B cell (primary cell): ENCODE results near the gene RNF146. TPM values are rescaled to one million over a fixed set of nuclear protein-coding genes. Genes with fewer than 3 reads are reported as not detected.

Source experiments
- ATAC-seq: fragments of 200-7000 bp; cut with Tn5 transposase; one replicate; pipeline ENCODE4 v1.10.0; 2021; ENCODE audit warnings: low read depth, mild to moderate bottlenecking, moderate number of reproducible peaks, moderate library complexity
- CTCF ChIA-PET: fragments of 350-600 bp; sonication (Branson Sonifier 250); formaldehyde crosslinking; loops from one replicate; lab custom pipeline; 2021; ENCODE audit warnings: antibody characterized with exemption, inconsistent platforms; lab: Charles Lee
- POLR2A ChIA-PET: fragments of 350-600 bp; sonication (Branson Sonifier 250); formaldehyde crosslinking; loops from one replicate; lab custom pipeline; 2021; ENCODE audit warnings: antibody characterized with exemption; lab: Charles Lee
- DNase-seq: peaks from one replicate; pipeline ENCODE4 v3.0.0; 2013
- H2AFZ ChIP-seq: 2 replicates; pipeline ENCODE4 v1.6.1; 2012; ENCODE audit warnings: mild to moderate bottlenecking, low read depth, low read length; ENCODE audit not compliant: insufficient read depth, poor library complexity, severe bottlenecking
- H3K27ac ChIP-seq, 2 donors: 1 replicate in 1 of 2; 2 replicates in 1 of 2; pipeline ENCODE4 v1.5.1; 2012 to 2013; ENCODE audit warnings: low read length in 2 of 2, mild to moderate bottlenecking in 2 of 2, moderate library complexity in 1 of 2
- H3K27me3 ChIP-seq, 4 experiments: fragments of 200-600 bp in 1 of 4; sonication (generic) in 1 of 4; replicated peaks in 1 of 4; 1 replicate in 2 of 4; 2 replicates in 2 of 4; pipeline versions ENCODE4 v1.6.1 to v1.7.0; 2013 to 2016; ENCODE audit warnings: low read length in 3 of 4, mild to moderate bottlenecking in 2 of 4, mixed read lengths in 1 of 4, moderate library complexity in 1 of 4; ENCODE audit not compliant: insufficient read depth in 4 of 4, control insufficient read depth in 3 of 4; ENCODE audit errors: control extremely low read depth in 1 of 4
- H3K36me3 ChIP-seq, 2 experiments: replicated peaks in 1 of 2; 1 replicate in 1 of 2; 2 replicates in 1 of 2; pipeline versions ENCODE4 v1.6.1 to v1.7.1; 2013; ENCODE audit warnings: low read length in 1 of 2; ENCODE audit not compliant: insufficient read depth in 2 of 2, control insufficient read depth in 1 of 2; ENCODE audit errors: control extremely low read depth in 1 of 2, extremely low read depth in 1 of 2
- H3K4me1 ChIP-seq, 2 donors: fragments of 200-600 bp in 1 of 2; sonication (generic) in 1 of 2; 1 replicate in 1 of 2; 2 replicates in 1 of 2; pipeline versions ENCODE4 v1.5.1 to v1.6.1; 2013 to 2017; ENCODE audit warnings: low read length in 2 of 2; ENCODE audit not compliant: control insufficient read depth in 2 of 2, insufficient read depth in 2 of 2
- H3K4me2 ChIP-seq: replicated peaks from 2 replicates; pipeline ENCODE3; 2012; ENCODE audit warnings: mild to moderate bottlenecking, low read depth, low read length; ENCODE audit not compliant: poor library complexity, severe bottlenecking
- H3K4me3 ChIP-seq, 5 experiments: fragments of 200-600 bp in 1 of 5; sonication (generic) in 1 of 5; 1 replicate in 3 of 5; 2 replicates in 2 of 5; pipeline versions ENCODE4 v1.5.1 to v1.7.0; 2011 to 2016; ENCODE audit warnings: low read length in 4 of 5, mild to moderate bottlenecking in 4 of 5, low read depth in 2 of 5, control low read depth in 1 of 5, moderate library complexity in 1 of 5; ENCODE audit not compliant: insufficient read depth in 1 of 5; ENCODE audit errors: control extremely low read depth in 1 of 5, extremely low read depth in 1 of 5
- H3K79me2 ChIP-seq: fragments of 200-600 bp; sonication (generic); one replicate; pipeline ENCODE4 v1.6.0; 2016; ENCODE audit warnings: low read length; ENCODE audit not compliant: control insufficient read depth, insufficient read depth
- H3K9ac ChIP-seq: fragments of 200-600 bp; sonication (generic); 2 replicates; pipeline ENCODE4 v1.6.1; 2017; ENCODE audit warnings: mild to moderate bottlenecking, low read length, moderate library complexity
- H3K9me3 ChIP-seq, 3 donors: one replicate each; pipeline versions ENCODE4 v1.6.1 to v1.7.1; 2013; ENCODE audit warnings: low read length in 2 of 3; ENCODE audit not compliant: control insufficient read depth in 2 of 3, insufficient read depth in 1 of 3; ENCODE audit errors: control extremely low read depth in 1 of 3
- H4K20me1 ChIP-seq: 2 replicates; pipeline ENCODE4 v1.6.0; 2012; ENCODE audit warnings: mild to moderate bottlenecking, low read length; ENCODE audit not compliant: insufficient read depth, control insufficient read depth, poor library complexity, severe bottlenecking
- H3K27ac Mint-ChIP-seq: one replicate; pipeline ENCODE4 v1.8.0; 2021; ENCODE audit warnings: mixed read lengths
- H3K27me3 Mint-ChIP-seq: one replicate; pipeline ENCODE4 v1.8.0; 2021; ENCODE audit warnings: mixed read lengths
- H3K4me1 Mint-ChIP-seq: one replicate; pipeline ENCODE4 v1.8.0; 2021; ENCODE audit warnings: mixed read lengths
- H3K4me3 Mint-ChIP-seq: one replicate; pipeline ENCODE4 v1.8.0; 2021; ENCODE audit warnings: mixed read lengths
- H3K9me3 Mint-ChIP-seq: one replicate; pipeline ENCODE4 v1.8.0; 2022; ENCODE audit warnings: mixed read lengths; ENCODE audit not compliant: insufficient read depth
- EZH2 ChIP-seq: IDR thresholded peaks from 2 replicates; pipeline ENCODE4 v1.6.1; 2012; ENCODE audit warnings: borderline replicate concordance, low read depth, mild to moderate bottlenecking, moderate library complexity, low read length; ENCODE audit not compliant: insufficient read depth, poor library complexity, severe bottlenecking
- WGBS: methylation state at CpG from one replicate; pipeline ENCODE4 v1.1.5; 2013; ENCODE audit warnings: missing lambda C conversion rate; ENCODE audit not compliant: insufficient coverage; 5-methylcytosine and 5-hydroxymethylcytosine counted together
- intact Hi-C: fragments of 100-400 bp; cut with micrococcal nuclease; formaldehyde crosslinking; loops from one replicate; pipeline ENCODE4 v1.10.0; 2022
- polyA plus RNA-seq: library from polyadenylated mRNA; depleted of rRNA; stranded (reverse); fragments of >200 nt; gene quantifications from 2 replicates; pipeline ENCODE4 v1.2.3, GENCODE V29; 2012
- total RNA-seq, 2 donors: library from RNA; stranded (reverse); fragments of 120-200 nt in 1 of 2; gene quantifications; 1 replicate in 1 of 2; 2 replicates in 1 of 2; pipeline versions ENCODE4 v1.2.3 to v1.2.4, GENCODE V29; 2013 to 2022
- TF ChIP-seq, protein P1 (sequence below): fragments of 200-600 bp; IDR thresholded peaks from one replicate; pipeline ENCODE4 v1.8.0; 2022; ENCODE audit warnings: antibody characterized with exemption, mild to moderate bottlenecking

The RNF146 gene
- total and polyA plus RNA-seq, 2 donors (not counting 1 experiment from before 2014, with no cell fraction given) = 24.9 to 58.0 TPM

DNA sequence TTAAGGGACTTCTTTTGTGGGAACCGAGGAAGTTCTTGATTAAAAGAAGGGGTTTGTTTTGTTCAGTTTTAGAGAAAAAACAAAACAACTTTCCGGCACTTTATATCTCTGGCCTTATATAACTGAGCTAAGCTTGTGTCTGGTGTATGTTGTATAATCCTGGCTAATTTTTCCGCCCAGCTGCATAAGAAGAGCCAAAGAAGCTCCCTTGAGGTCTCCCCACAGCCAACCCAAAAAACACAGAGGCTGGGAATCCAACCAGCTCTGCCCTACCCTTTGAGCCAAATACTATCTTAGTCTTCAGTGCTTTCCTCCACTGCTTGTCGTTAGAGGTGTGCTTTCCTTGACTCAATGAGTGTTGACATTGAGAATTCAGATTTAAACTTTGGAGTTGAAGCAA is 45.5 kb upstream of the RNF146 start:
- H3K4me3 Mint-ChIP-seq = no peak overlapping the region
- no peaks in the 10 kb centered on the region for H3K9me3 Mint-ChIP-seq
- H3K4me1 Mint-ChIP-seq = no peaks in the 10 kb centered on the region
- Histone ChIP-seq H2AFZ (no peak overlapping the region), H3K79me2 (no peaks in the 10 kb centered on the region), H3K4me1 (no peaks in the 10 kb centered on the region), H4K20me1 (no peaks in the 10 kb centered on the region), H3K4me3 (no peak overlapping the region), H3K9me3 (no peaks in the 10 kb centered on the region), H3K27ac (no peak overlapping the region), H3K9ac (no peak overlapping the region), H3K4me2 (no peak overlapping the region), H3K27me3 (peaks cover 0 to 3% (median 0%) of the 10 kb centered on the region in 4 experiments), H3K36me3 (no peaks in the 10 kb centered on the region)
- ChIA-PET POLR2A (no interaction called here), CTCF (no interaction called here)
- H3K27me3 Mint-ChIP-seq = peaks cover 30% of the 10 kb centered on the region
- WGBS = no CpG with 5 or more reads among the region's 4 CpGs
- intact Hi-C loops = no loop called here
- DNase-seq (no peak), ATAC-seq (no peak)
- no peak overlapping the region for H3K27ac Mint-ChIP-seq
- TF ChIP-seq, protein P1, sequence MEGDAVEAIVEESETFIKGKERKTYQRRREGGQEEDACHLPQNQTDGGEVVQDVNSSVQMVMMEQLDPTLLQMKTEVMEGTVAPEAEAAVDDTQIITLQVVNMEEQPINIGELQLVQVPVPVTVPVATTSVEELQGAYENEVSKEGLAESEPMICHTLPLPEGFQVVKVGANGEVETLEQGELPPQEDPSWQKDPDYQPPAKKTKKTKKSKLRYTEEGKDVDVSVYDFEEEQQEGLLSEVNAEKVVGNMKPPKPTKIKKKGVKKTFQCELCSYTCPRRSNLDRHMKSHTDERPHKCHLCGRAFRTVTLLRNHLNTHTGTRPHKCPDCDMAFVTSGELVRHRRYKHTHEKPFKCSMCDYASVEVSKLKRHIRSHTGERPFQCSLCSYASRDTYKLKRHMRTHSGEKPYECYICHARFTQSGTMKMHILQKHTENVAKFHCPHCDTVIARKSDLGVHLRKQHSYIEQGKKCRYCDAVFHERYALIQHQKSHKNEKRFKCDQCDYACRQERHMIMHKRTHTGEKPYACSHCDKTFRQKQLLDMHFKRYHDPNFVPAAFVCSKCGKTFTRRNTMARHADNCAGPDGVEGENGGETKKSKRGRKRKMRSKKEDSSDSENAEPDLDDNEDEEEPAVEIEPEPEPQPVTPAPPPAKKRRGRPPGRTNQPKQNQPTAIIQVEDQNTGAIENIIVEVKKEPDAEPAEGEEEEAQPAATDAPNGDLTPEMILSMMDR = no peak
- no peak for TF ChIP-seq EZH2

- Histone ChIP-seq H3K36me3 (no peaks in the 10 kb centered on the region), H4K20me1 (no peaks in the 10 kb centered on the region), H3K4me1 (no peaks in the 10 kb centered on the region), H3K27ac (no peak overlapping the region), H3K4me3 (no peak overlapping the region), H3K79me2 (no peaks in the 10 kb centered on the region), H3K27me3 (peaks cover 0 to 3% (median 0%) of the 10 kb centered on the region in 4 experiments), H3K9me3 (no peaks in the 10 kb centered on the region), H3K4me2 (no peak overlapping the region), H2AFZ (no peak overlapping the region), H3K9ac (no peak overlapping the region)
- H3K27ac Mint-ChIP-seq = no peak overlapping the region
- intact Hi-C loops = no loop called here
- no peak overlapping the region for H3K4me3 Mint-ChIP-seq
- no peak for ATAC-seq
- CTCF ChIA-PET = no interaction called here
- WGBS = no CpG with 5 or more reads among the region's 1 CpG
- H3K27me3 Mint-ChIP-seq = peaks cover 32% of the 10 kb centered on the region
- no peaks in the 10 kb centered on the region for H3K9me3 Mint-ChIP-seq
- H3K4me1 Mint-ChIP-seq = no peaks in the 10 kb centered on the region
- DNase-seq = no peak
- TF ChIP-seq, protein P1 = no peak
- TF ChIP-seq EZH2 = no peak
- POLR2A ChIA-PET = no interaction called here
Measured at GRCh38 chr6:127222418-127222817, 44.2 kb upstream of the RNF146 start.
